Stimulated activated CD4-positive, alpha-beta T cell treated with anti-CD3 and anti-CD28 coated beads, Interleukin-1b, Interleukin-23, amount 100 ng/mL, for 1 hour (primary cell): ENCODE measurements around the gene GGA1.
A peak's percentile ranks its signal among the peaks of the same experiment; 100 is the strongest.

Experiments
- DNase-seq, 2 donors: peaks; one replicate each; pipeline ENCODE4 v3.0.0-alpha.2; 2020; ENCODE audit warnings: low read depth in 2 of 2

The GGA1 gene

DNA sequence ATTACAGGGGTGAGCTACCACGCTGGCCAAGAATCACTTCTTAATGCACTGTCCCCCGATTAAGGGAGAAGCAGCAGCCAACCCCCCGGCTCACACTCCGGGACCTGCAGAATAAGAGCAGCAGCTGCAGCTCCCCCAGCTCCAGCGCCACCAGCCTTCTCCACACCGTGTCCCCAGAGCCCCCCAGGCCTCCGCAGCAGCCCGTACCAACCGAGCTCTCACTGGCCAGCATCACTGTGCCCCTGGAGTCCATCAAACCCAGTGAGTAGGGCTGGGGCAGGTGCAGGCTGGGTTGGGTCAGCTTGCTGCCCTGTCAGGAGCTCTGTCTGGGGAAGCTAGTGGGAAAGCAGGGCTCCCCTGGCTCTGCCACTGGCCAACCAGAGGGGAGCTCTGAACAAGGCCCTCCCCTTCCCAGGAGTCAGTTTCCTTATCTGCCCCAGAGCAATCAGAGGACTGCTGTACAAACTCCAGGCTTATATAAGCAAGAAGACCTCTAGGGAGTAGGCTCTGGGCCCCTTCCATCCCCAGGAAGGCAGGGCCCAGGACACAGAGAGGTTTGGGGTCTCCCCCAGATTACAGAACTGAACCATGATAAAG lies 22.3 kb downstream of the GGA1 start:
- DNase-seq: no peak

DNA sequence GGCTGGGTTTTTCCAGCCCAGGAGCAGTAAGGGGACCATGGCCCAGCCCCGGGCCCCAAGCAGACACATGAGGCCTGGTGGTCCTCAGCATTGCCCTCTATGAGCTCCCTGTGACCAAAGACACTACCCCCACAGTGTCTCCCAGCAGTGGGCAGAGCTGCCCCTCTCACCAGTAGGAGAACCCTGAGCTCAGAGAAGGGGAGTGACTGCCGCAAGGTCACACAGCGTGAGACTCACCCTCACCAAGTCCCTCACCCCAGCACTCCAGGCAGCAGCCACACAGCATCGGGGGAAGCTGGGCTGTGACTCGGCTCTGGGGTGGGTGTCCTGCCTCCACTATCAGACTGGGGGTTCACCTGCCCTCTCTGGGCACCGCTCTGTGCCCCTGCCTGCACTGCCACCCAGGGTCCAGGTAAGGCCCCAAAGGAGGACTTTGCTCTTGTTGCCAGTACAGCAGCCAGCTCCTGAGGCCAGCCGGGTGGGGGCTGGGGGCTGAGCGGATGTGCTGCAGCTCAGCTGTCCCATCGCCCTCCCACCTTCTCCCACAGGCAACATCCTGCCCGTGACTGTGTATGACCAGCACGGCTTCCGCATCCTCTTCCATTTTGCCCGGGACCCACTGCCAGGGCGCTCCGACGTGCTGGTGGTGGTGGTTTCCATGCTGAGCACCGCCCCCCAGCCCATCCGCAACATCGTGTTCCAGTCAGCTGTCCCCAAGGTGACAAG lies 23.0 kb downstream of the GGA1 start:
- DNase-seq: no peak

DNA sequence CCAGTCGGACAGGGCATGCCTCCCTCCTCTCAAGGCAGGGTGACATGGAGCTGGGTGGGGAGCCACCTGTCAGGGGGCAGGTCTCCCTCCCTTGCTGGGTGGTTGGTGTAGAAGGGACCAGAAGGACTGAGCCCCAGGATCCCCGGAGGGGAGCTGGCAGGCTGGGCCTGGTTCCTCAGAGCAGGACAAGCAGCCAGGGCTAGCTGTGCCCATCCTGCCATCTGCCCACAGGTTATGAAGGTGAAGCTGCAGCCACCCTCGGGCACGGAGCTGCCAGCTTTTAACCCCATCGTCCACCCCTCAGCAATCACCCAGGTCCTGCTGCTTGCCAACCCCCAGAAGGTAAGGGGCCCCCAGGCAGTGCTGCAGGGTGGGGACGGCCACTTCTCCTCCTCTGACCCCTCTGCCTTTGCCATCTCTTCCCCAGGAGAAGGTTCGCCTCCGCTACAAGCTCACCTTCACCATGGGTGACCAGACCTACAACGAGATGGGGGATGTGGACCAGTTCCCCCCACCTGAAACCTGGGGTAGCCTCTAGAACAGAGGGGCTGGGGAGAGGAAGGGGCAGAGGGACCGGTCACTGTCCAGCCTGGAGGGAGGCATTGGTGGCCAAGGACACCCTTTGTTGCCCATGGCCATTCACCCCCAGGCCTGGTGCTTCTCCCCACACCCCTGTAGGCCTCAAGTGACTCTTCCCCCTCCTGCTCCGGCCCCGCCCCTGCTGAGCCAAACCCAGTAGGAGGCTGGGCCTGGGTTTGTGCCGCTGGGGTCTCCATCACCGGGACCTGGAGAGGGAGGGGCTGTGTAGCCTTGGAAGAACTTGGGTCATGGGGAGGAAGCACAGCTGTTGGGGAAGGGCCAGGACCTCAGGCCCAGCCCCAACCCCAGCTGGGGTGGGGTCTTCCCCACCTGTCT lies 23.8 kb downstream of the GGA1 start:
- DNase-seq: no peak

GRCh38 chr22:37633089-37633624 lies 24.5 kb downstream of the GGA1 start:
- no peak for DNase-seq

DNA sequence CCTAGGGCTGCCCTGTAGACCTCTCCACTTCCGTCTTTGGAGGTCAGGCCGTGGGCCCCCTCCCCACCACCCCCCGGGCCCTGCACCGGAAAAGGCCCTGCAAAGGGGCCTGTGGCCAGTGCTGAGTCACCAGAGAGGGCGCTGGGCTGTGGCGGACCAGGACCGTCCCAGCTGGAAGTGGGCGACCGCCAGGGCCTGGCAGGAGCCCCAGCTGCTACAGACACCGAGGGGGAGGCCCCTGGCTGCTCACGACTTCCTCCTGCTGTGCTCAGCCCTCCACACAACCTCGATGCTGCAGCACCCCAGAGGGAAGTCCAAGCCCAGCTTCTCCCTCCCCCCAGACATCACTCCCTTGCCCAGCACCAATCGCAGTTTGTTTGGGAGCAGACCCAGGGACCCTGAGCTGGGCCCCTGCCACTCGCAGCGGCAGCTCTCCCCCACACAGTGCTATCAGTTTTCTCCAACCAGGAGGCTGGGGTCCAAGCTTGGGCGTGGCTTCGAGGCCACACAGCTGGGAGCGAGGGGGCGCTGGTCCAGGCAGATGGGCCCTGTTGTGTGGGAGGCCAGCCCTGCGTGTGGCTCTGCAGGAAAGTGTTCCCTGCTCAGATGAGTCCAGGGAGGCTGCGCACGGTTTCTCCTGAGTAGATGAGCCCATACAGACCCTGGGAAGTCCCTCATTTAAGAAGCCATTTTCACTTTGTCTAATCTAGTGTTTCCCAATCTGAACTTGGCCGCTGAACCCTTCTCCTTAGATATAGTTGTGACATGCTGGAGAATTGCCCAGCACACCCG lies 25.2 kb downstream of the GGA1 start:
- DNase-seq: no peak

DNA sequence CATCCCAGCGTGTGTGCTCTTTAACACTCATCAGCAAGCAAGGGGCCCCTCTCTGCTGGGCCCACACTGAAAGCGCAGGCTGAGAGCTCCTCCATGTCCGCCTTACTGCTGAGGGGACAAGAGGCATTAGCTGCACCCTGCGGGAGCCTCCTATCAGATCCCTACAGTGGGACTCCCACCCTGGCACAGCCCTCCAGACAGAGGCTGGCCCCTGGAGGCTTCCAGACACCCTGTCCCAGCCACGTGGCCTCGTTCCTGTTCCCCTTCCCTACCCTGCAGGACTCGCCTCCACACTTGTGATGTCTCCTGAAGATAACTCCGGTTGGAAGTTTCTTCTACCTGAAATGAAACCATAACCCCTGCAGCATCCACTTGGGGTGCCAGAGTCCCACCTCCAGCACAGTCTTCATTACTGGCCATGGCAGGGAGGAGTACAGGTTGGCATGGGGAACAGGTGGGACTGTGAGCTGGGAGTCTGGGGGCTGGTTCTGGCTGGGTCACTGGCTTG lies 25.8 kb downstream of the GGA1 start:
- DNase-seq: no peak

DNA sequence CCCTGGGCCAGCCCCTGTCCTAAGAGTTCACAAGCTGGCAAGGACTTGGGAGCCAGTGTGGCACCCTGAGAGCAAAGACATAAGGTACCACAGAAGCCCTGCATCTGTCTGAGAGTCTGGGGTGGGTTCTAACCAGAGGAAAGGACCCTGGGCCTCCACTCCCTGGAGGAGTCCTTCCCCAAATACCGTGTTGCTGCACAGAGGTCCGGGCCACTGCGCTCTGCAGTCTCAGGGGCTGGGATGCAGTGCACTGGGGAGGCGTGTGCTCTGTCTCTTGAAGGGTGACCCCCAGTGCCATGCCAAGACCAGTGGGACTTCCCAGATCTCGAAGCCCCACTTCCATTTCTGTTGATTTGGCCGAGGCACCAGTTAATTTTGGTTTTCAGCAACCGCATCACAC lies 26.5 kb downstream of the GGA1 start:
- no peak for DNase-seq

- no peak for DNase-seq
Observed at GRCh38 chr22:37636186-37636948, 27.7 kb downstream of the GGA1 start.

GRCh38 chr22:37636949-37637273 lies 28.3 kb downstream of the GGA1 start:
- no peak for DNase-seq

DNA sequence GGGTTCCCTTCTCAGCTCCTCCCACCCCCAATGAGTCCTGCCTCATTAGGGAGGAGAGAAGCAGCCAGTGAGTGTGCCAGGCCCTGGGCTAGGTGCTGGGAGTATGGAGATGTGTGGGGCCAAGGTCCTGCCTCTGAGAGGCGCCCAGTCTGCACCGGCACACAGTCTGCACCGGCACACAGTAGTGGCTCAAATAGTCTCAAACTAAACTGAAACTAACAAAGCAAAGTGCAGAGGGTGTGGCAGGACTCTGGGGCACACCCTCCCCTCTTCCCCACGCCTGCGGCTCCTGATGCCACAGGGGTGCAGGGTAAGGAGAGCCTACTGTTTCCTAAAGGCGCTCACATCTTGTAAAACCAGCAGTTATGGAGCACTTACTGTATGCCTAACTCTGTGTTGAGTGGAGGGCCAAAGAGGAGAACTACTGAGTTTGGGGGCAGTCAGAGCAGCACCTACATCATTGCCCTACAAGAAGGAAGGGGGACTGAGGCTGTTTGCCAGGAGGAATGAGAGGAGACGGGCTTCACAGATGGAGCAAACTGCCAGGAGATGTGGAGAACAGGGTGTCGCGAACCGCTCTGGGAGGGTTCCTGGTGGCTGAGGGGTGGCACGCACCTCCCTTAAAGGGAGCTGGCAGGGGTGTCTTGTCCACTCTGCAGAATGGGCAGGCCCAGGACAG lies 29.9 kb downstream of the GGA1 start:
- DNase-seq: no peak

- no peak for DNase-seq
Observed at GRCh38 chr22:37639070-37639760, 30.6 kb downstream of the GGA1 start, which contains the start of gene SH3BP1. TSS of gene SH3BP1 (plus strand) at chr22:37639669. CDS start at chr22:37639788, 119 bp downstream.

DNA sequence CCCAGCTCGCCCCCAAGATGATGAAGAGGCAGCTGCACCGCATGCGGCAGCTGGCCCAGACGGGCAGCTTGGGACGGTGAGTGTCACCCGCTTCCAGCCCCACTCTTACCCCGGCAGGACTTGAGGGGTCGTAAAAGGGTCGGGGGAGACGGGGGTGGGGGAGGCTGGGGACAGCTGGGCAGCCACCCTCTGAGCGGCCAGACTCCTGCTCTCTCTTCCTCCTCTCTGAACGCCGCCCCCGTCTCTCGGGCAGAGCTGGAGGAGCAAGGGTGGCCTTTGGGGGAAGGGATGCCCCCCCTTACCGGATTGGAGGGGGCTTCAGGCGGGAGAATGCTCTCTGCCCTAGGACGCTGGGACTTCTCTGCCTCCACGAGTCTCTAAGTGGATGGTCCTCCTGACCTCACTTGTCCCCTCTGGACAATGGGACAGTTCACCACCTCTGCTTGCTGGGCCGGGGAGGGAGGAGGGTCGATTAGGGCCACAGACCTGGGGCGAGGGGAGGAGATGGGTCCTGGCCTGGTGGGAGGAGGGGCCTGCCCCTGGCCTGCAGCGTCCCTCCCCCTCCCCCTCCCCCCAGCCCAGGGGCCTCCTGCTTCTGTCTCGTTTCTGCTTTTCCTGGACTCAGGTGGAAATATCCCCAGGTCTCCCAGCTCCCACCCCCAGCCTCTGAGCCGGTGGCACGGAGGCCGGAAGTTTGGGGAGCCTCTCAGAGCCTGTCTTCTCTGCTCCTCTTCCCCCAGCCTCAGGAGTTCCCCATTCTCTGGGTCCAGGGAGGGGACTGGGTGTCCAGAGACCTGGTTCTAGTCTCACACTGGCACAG lies 31.3 kb downstream of the GGA1 start:
- DNase-seq: no peak

GRCh38 chr22:37640591-37641560 lies 32.2 kb downstream of the GGA1 start:
- no peak for DNase-seq

- no peak for DNase-seq
Observed at GRCh38 chr22:37641561-37641949, 32.9 kb downstream of the GGA1 start.

- peak; percentile 78 to 91 for DNase-seq
Observed at GRCh38 chr22:37643225-37643847, 34.7 kb downstream of the GGA1 start.

DNA sequence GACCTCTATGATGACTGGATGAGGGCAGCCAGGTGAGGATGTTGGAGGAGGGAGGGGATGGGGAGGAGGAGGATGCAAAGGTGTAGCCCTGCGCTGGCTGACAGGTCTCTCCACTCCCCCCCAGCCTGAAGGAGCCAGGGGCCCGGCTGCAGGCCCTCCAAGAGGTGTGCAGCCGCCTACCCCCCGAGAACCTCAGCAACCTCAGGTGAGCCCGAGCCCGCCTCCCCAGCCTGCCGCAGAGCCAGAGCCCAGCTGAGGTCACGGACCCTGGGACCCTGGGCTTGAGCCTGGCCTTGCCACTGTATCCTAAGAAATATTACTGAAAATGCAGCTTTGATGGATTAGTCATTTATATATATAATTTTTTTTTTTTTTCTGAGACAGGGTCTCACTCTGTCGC lies 38.7 kb downstream of the GGA1 start:
- DNase-seq: no peak

DNA sequence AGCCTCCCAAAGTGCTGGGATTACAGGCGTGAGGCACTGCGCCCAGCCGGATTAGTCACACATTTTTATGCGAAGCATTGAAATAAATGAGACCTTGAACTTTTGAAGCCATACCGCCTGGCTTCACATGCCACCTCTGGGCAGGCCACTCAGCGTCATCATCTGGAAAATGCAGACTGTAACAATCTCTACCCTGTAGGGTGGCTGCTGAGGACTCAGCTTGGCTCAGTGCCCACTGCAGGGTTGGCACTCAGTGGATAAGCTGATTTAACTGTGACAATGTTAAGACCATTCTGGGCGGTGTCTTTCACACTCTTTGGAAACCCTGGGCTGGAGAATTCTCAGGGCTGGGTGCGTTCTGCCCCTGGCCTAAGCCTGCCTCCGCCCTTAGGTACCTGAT lies 39.3 kb downstream of the GGA1 start:
- DNase-seq: no peak
